ENCODE results near the gene CNOT2.
"Not testable (repeated sequence)": the region's sequence is repeated elsewhere in the genome, so short reads cannot be mapped to it uniquely, and the experiment has no call there.

CNOT2 gene

GRCh38 chr12:70365648-70366518 is 122.7 kb downstream of the CNOT2 start, which contains the start of gene KCNMB4:
Gene KCNMB4, plus strand, starts transcription at chr12:70366290. Its CDS starts 445 bp downstream, at chr12:70366735.
- DNase-seq (ENCODE audit: low read depth in 3 of 3): peak in 2 of 3 experiments; percentile 38 to 79

GRCh38 chr12:70366581-70367257 is 123.5 kb downstream of the CNOT2 start:
- DNase-seq (ENCODE audit: low read depth in 3 of 3): peak in 2 of 3 experiments; percentile 31 to 45

- no peak for DNase-seq (ENCODE audit: low read depth in 3 of 3)
Observed at GRCh38 chr12:70367258-70368141, 124.3 kb downstream of the CNOT2 start.

GRCh38 chr12:70372881-70373280 is 129.6 kb downstream of the CNOT2 start:
- no peak for DNase-seq (ENCODE audit: low read depth in 3 of 3)

GRCh38 chr12:70379846-70380245 is 136.6 kb downstream of the CNOT2 start:
- DNase-seq (ENCODE audit: low read depth in 3 of 3): no peak

GRCh38 chr12:70383484-70383883 is 140.3 kb downstream of the CNOT2 start:
- no peak for DNase-seq (ENCODE audit: low read depth in 3 of 3)

GRCh38 chr12:70383886-70384285 is 140.7 kb downstream of the CNOT2 start:
- DNase-seq (ENCODE audit: low read depth in 3 of 3): no peak

- DNase-seq (ENCODE audit: low read depth in 3 of 3): no peak
Observed at GRCh38 chr12:70386771-70387170, 143.5 kb downstream of the CNOT2 start.

- DNase-seq (ENCODE audit: low read depth in 3 of 3): no peak
Observed at GRCh38 chr12:70389678-70390077, 146.4 kb downstream of the CNOT2 start.

- not testable (repeated sequence) for DNase-seq (ENCODE audit: low read depth in 3 of 3)
Observed at GRCh38 chr12:70392631-70393030, 149.4 kb downstream of the CNOT2 start.

- no peak for DNase-seq (ENCODE audit: low read depth in 3 of 3)
Observed at GRCh38 chr12:70393787-70394499, 150.7 kb downstream of the CNOT2 start.

GRCh38 chr12:70398002-70398401 is 154.8 kb downstream of the CNOT2 start:
- no peak for DNase-seq (ENCODE audit: low read depth in 3 of 3)

- DNase-seq (ENCODE audit: low read depth in 3 of 3): no peak
Observed at GRCh38 chr12:70398862-70399261, 155.6 kb downstream of the CNOT2 start.

GRCh38 chr12:70399311-70399710 is 156.1 kb downstream of the CNOT2 start:
- no peak for DNase-seq (ENCODE audit: low read depth in 3 of 3)

- DNase-seq (ENCODE audit: low read depth in 3 of 3): no peak
Observed at GRCh38 chr12:70400124-70400523, 156.9 kb downstream of the CNOT2 start.

- DNase-seq (ENCODE audit: low read depth in 3 of 3): no peak
Observed at GRCh38 chr12:70402597-70402996, 159.4 kb downstream of the CNOT2 start.

GRCh38 chr12:70403826-70404225 is 160.6 kb downstream of the CNOT2 start:
- no peak for DNase-seq (ENCODE audit: low read depth in 3 of 3)

Measured in stimulated activated CD4-positive, alpha-beta T cell treated with anti-CD3 and anti-CD28 coated beads, TNF-alpha, amount 100 ng/mL, for 24 hours (primary cell).